GM21529 (cell line): ENCODE data around the gene SLC37A1.
A peak's percentile ranks its signal among the peaks of the same experiment; 100 is the strongest.

Experiments used
- ATAC-seq: cut with Tn5 transposase; IDR thresholded peaks from one replicate; pipeline ENCODE4 v1.9.1; 2021; ENCODE audit not compliant: unreplicated experiment

SLC37A1 gene

GRCh38 chr21:42525676-42526378 is 12.2 kb downstream of the SLC37A1 start:
- no peak for ATAC-seq

GRCh38 chr21:42526379-42526727 is 12.7 kb downstream of the SLC37A1 start:
- ATAC-seq = no peak

GRCh38 chr21:42527127-42527488 is 13.5 kb downstream of the SLC37A1 start:
- ATAC-seq = no peak

- peak; percentile 34 for ATAC-seq
Measured at GRCh38 chr21:42527489-42528158, 14.0 kb downstream of the SLC37A1 start.

GRCh38 chr21:42530167-42530518 is 16.5 kb downstream of the SLC37A1 start:
- ATAC-seq = no peak

GRCh38 chr21:42531771-42532170 is 18.1 kb downstream of the SLC37A1 start:
- ATAC-seq = no peak

- no peak for ATAC-seq
Measured at GRCh38 chr21:42532466-42533181, 19.0 kb downstream of the SLC37A1 start.

- no peak for ATAC-seq
Measured at GRCh38 chr21:42533306-42533962, 19.8 kb downstream of the SLC37A1 start.

GRCh38 chr21:42533963-42534355 is 20.3 kb downstream of the SLC37A1 start:
- no peak for ATAC-seq

GRCh38 chr21:42534421-42535378 is 21.0 kb downstream of the SLC37A1 start:
- peak; percentile 57 for ATAC-seq

- ATAC-seq = peak; percentile 52
Measured at GRCh38 chr21:42535602-42536171, 22.0 kb downstream of the SLC37A1 start.

- ATAC-seq = no peak
Measured at GRCh38 chr21:42536601-42537000, 22.9 kb downstream of the SLC37A1 start.

- ATAC-seq = no peak
Measured at GRCh38 chr21:42537106-42537742, 23.6 kb downstream of the SLC37A1 start.

- no peak for ATAC-seq
Measured at GRCh38 chr21:42538479-42539275, 25.0 kb downstream of the SLC37A1 start.

- no peak for ATAC-seq
Measured at GRCh38 chr21:42539342-42539741, 25.7 kb downstream of the SLC37A1 start.

- ATAC-seq = no peak
Measured at GRCh38 chr21:42539931-42540343, 26.3 kb downstream of the SLC37A1 start.

GRCh38 chr21:42540396-42540795 is 26.7 kb downstream of the SLC37A1 start:
- no peak for ATAC-seq

- no peak for ATAC-seq
Measured at GRCh38 chr21:42541174-42541573, 27.5 kb downstream of the SLC37A1 start.

- no peak for ATAC-seq
Measured at GRCh38 chr21:42541618-42542017, 28.0 kb downstream of the SLC37A1 start.
